Urinary bladder (tissue), 4 donors: Measurements from ENCODE around the gene RAB35. TPM values are rescaled to one million over a fixed set of nuclear protein-coding genes. Genes with fewer than 3 reads are reported as not detected.

Experiments
- DNase-seq: peaks from one replicate; pipeline ENCODE4 v3.0.0-alpha.2; 2015; ENCODE audit errors: extremely low spot score
- H3K27ac ChIP-seq: one replicate; pipeline ENCODE4 v1.5.1; 2013; ENCODE audit warnings: low read depth, mild to moderate bottlenecking, moderate library complexity
- H3K36me3 ChIP-seq: one replicate; pipeline ENCODE4 v1.6.1; 2013; ENCODE audit warnings: mild to moderate bottlenecking, moderate library complexity; ENCODE audit not compliant: insufficient read depth
- H3K4me1 ChIP-seq: one replicate; pipeline ENCODE4 v1.6.1; 2013; ENCODE audit warnings: mild to moderate bottlenecking, moderate library complexity; ENCODE audit not compliant: insufficient read depth
- H3K4me3 ChIP-seq: one replicate; pipeline ENCODE4 v1.5.1; 2013; ENCODE audit warnings: low read depth, low read length
- WGBS: extraction: QIAGEN DNeasy Blood & Tissue Kit; methylation state at CpG from one replicate; pipeline ENCODE4 v1.1.7; 2013; 5-methylcytosine and 5-hydroxymethylcytosine counted together
- polyA plus RNA-seq: library from polyadenylated mRNA; stranded (reverse); fragments of 200-250 nt; gene quantifications from one replicate; pipeline ENCODE4 v1.2.3, GENCODE V29; 2013
- total RNA-seq: library from RNA; depleted of rRNA; stranded (reverse); fragments of >200 nt; gene quantifications from one replicate; pipeline ENCODE4 v1.2.3, GENCODE V29; 2014
- donor health status: healthy with polysubstance abuse.
- donor health status: healthy.

The RAB35 gene
- total and polyA plus RNA-seq, 2 donors: 14.9 to 42.4 TPM

- no peak overlapping the region for H3K27ac ChIP-seq
- H3K4me1 ChIP-seq: no peaks in the 10 kb centered on the region
- no peak overlapping the region for H3K4me3 ChIP-seq
- no peak for DNase-seq
- 81% methylated on average over 6 of the region's 6 CpGs for WGBS
- H3K36me3 ChIP-seq: peaks cover 4% of the 10 kb centered on the region
These were observed 9.5 kb upstream of the RAB35 start for GRCh38 chr12:120125792-120126634.

GRCh38 chr12:120125029-120125428, 8.5 kb upstream of the RAB35 start:
- WGBS: 80% methylated on average over 4 of the region's 4 CpGs
- no peaks in the 10 kb centered on the region for H3K4me1 ChIP-seq
- DNase-seq: no peak
- no peak overlapping the region for H3K4me3 ChIP-seq
- H3K36me3 ChIP-seq: peaks cover 4% of the 10 kb centered on the region
- H3K27ac ChIP-seq: no peak overlapping the region

DNA sequence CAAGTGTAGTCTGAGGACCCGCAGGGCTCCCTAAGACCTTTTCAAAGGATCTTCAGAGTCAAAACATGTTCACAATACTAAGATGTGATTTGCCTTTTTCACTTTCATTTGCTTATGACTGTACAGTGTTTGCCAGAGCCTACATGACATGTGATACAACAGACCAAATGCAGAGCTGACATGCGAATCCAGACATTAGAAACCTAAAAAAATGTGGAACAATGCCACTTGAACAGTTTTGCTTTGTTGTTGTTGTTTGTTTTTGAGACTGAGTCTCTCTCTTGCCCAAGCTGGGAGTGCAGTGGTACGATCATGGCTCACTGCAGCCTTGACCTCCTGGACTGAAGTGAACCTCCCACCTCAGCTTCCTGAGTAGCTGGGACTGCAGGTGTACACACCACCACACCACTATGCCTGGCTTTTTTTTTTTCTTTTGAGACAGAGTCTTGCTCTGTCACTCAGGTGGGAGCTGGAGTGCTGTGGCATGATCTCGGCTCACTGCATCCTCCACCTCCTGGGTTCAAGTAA, 5.3 kb upstream of the RAB35 start:
- no peak overlapping the region for H3K27ac ChIP-seq
- no peak overlapping the region for H3K4me3 ChIP-seq
- H3K4me1 ChIP-seq: no peaks in the 10 kb centered on the region
- DNase-seq: no peak
- no peaks in the 10 kb centered on the region for H3K36me3 ChIP-seq
- 78% methylated on average over 4 of the region's 4 CpGs for WGBS

DNA sequence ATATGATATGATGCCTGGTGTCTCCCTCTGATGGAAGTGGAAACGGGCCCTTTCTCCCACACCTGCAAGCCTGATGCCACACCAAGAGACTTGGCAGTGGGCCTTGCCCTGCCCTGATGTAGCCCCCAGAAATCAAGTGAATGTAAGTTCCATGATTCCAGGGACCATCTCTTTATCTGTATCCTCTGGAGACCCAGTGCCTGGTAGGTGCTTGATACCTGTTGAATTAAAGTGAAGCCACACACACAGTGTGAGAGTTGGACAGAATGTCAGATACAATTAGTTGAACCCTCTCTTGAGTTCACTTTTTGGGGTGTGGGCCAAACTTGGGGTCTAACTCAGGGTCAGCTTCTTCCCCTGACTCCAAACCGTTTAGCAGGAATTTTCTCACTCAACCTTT, 4.8 kb upstream of the RAB35 start:
- H3K27ac ChIP-seq: no peak overlapping the region
- no peak for DNase-seq
- H3K36me3 ChIP-seq: no peaks in the 10 kb centered on the region
- H3K4me3 ChIP-seq: no peak overlapping the region
- H3K4me1 ChIP-seq: no peaks in the 10 kb centered on the region
- WGBS: 76% methylated on average over 2 of the region's 2 CpGs

DNA sequence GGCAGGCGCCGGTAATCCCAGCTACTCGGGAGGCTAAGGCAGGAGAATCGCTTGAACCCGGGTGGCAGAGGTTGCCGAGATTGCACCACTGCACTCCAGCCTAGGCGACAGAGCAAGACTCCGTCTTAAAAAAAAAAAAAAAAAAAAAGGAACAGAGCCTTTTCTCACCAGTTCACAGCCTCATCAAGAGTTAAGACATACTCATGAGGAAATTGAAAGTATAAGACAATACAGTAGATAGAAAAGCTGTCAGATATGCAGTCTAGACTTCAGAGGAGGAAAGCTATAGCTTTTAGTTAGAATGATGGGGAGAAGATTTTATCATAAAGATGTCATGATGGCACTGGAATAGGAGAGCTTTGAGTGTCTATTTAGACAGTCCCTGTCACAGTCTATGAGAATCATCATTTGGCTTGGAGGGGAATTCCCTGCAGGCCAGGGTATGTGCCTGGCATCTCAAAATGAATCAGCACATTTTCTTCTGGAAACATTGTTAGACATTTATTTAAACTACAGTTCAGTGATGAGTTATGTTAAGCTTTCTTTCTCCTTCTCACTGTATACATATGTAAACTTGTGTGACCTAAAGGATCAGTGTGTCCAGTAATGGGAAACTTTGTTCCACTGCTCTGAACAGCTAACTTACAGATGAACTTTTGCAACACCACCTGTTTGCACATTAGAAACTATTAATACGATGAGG, 2.9 kb upstream of the RAB35 start:
- Histone ChIP-seq H3K36me3 (no peaks in the 10 kb centered on the region), H3K27ac (no peak overlapping the region), H3K4me1 (no peaks in the 10 kb centered on the region), H3K4me3 (no peak overlapping the region)
- 82% methylated on average over 9 of the region's 9 CpGs for WGBS
- no peak for DNase-seq

DNA sequence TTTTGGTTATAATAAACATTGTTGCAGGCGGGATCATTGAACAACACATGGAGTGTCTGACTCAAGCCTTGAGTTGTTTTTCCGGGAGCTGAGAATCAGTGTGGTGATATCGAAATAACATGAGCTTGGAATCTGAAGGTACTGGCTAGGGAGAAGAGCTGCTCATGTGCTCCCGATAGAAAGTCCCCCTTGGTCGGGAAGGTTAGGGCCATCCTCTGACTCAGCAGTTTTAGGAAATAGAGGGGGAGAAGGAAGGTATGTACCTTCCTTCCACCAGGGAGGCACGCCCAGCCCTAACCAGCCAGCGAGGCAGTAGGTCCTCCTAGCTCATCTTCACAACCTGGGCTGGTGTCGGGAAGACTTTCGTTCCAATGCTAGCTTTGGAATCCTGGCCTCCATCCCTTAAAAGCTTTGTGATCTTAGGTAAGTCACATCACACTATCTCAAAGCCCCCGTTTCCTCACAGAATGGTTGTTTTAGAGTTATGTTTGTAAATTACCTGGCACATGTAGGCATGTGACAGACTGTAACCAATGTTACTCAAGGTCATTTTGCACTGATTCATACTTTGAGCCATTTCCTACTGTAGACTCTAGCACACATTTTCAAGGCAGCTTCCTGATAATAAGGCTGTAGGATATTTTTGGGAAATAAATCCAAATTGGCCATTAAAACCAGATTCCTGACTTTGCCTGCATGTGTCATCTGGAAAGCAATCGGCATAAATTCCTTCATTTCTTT, 1.9 kb upstream of the RAB35 start:
- Histone ChIP-seq H3K36me3 (no peaks in the 10 kb centered on the region), H3K27ac (peak overlapping the region; percentile 0), H3K4me3 (no peak overlapping the region), H3K4me1 (no peaks in the 10 kb centered on the region)
- 51% methylated on average over 11 of the region's 11 CpGs for WGBS
- no peak for DNase-seq

DNA sequence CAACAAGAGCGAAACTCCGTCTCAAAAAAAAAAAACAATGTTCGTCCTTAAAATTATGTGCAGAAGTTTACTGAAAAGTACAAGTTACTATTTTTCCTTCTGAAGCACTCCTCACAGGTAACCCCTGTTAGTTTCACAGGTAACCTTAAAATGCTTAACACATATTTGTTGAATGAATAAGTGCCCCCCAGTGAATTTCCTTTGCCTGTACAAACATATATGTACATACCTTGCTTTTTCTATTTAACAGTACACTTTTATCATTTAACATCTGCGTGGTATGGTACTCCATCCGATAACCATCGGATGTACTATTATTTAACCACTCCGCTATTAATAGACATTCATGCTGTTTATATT, 1.4 kb upstream of the RAB35 start:
- WGBS: 21% methylated on average over 7 of the region's 7 CpGs
- H3K4me3 ChIP-seq: peak overlapping the region; percentile 99
- H3K36me3 ChIP-seq: no peaks in the 10 kb centered on the region
- H3K27ac ChIP-seq: no peak overlapping the region
- no peaks in the 10 kb centered on the region for H3K4me1 ChIP-seq
- DNase-seq: no peak

GRCh38 chr12:120116792-120117651, 469 bp upstream of the RAB35 start:
- DNase-seq: peak; percentile 80
- under 1% methylated on average over 88 of the region's 91 CpGs for WGBS
- no peaks in the 10 kb centered on the region for H3K4me1 ChIP-seq
- H3K27ac ChIP-seq: peak overlapping the region; percentile 83
- H3K4me3 ChIP-seq: peak overlapping the region; percentile 99
- no peaks in the 10 kb centered on the region for H3K36me3 ChIP-seq

DNA sequence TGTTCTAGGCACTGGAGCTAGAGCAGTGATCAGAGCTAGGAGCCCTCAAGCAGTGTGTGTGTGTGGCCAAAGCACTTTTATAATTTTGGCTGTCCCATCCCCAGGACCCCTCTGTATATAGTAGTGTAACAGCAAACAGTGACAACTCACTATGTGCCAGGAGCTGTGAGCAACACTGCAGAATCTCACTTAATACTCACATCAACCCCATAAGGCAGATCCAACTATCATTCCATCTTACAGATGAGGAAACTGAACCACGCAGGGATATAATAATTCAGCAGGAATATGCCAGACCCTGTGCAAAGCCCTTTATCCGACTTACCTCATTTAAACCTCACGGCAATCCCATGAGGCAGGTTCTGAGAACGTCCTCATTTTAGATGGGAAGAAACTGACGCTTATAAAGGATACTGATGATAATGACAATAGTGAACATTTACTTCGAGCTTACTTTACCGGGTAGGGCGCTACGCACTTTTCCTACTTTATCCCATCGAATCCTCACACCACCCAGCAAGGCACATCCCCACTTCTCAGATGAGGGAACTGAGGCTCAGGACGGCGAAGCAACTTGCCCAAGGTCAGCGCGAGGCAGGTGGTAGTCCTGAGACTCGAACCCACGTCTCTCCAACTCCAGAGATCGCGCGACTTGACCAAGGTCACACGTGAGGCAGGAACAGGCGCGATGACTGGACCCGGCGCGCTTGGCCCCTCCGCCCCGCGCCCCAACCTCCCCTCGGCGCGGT, 687 bp downstream of the RAB35 start:
- Histone ChIP-seq H3K36me3 (no peaks in the 10 kb centered on the region), H3K4me3 (peak overlapping the region; percentile 99), H3K4me1 (no peaks in the 10 kb centered on the region), H3K27ac (peak overlapping the region; percentile 42)
- 16% methylated on average over 31 of the region's 31 CpGs for WGBS
- no peak for DNase-seq

DNA sequence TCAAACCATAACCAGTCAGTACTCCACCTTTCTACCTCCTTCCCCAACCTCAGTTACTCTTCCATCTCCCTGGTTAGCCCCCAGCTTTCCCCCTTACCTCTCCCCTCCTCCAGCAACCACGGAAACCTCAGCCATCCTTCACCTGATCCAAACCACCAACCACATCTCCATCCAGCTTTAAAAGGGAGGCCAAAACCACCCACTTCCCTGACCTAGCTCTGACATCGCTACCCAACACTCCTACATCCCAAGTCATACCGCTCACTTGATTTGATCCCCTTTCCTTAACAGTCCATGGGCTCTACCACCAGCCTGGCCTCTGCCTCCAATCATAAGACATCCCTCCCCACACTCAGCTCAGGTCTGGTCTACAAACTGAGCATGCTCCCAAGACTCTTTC, 1.5 kb downstream of the RAB35 start:
- H3K27ac ChIP-seq: no peak overlapping the region
- WGBS: 83% methylated on average over 3 of the region's 3 CpGs
- H3K4me3 ChIP-seq: no peak overlapping the region
- no peaks in the 10 kb centered on the region for H3K4me1 ChIP-seq
- H3K36me3 ChIP-seq: no peaks in the 10 kb centered on the region
- no peak for DNase-seq

DNA sequence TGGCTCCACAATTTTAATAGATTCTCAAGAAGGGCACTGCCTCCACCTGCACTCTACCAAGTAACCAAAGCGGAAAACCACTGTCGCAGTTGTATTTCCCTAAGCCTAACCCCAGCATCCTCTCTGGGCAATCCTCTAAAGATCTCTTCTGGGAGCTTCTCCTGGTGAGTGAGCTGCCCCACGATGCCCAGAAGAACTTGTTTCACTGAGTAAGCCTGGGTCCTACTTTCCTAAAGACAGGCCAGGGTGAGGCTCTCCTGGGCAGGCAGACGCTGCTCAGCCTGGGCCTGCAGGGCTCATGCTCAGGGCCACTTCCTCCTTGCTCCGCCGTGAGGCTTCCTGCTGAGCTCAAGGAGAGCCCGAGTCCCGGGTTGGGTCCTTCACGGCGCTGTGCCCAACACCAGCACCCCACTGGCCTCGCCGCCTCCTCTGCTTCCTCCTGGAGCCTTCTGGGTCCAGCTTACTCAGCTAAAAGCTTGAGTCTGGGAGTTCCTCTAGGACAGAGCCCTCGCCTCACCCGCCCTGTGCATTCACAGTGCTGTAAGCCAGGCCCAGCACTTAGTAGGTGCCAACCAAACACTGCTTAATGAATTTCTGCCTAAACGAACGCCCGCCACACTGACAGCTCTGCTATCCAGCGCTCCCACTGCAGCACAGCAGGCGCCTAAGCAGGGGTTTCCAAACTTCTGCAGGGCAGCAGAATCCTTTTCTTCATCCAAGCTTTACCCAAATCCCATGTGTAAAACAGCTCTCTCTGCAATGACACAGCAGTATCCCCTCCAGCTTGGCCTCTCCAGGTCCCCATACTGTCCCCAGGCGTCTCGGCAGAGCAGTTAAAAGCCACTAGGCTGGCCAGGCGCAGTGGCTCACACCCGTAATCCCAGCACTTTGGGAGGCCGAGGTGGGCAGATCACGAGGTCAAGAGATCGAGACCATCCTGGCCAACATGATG, 5.7 kb downstream of the RAB35 start:
- H3K4me1 ChIP-seq: no peaks in the 10 kb centered on the region
- WGBS: 70% methylated on average over 26 of the region's 26 CpGs
- no peak for DNase-seq

More for the DNA sequence above, 5.7 kb downstream of the RAB35 start:
- Histone ChIP-seq H3K36me3 (no peaks in the 10 kb centered on the region), H3K27ac (no peak overlapping the region), H3K4me3 (no peak overlapping the region)
